Frontal cortex (tissue), 4 donors: ENCODE data around the gene SCARB1. TPM values are rescaled to one million over a fixed set of nuclear protein-coding genes. Genes with fewer than 3 reads are reported as not detected.

Source experiments
- DNase-seq, 2 donors: peaks; one replicate each; pipeline ENCODE4 v3.0.0; 2012; ENCODE audit warnings: low spot score in 2 of 2
- FAIRE-seq: peaks from 2 replicates; lab custom pipeline; 2012; peaks lifted over from hg19 to GRCh38; lab: Jason Lieb, UNC
- total RNA-seq: library from RNA; depleted of rRNA; stranded (reverse); fragments of >200 nt; gene quantifications from one replicate; pipeline ENCODE4 v1.2.3, GENCODE V29; 2014
- donor health status: control.
- donor health status: control.
- donor health status: control.

The SCARB1 gene
- total RNA-seq, 1 donor from 2014 or later, result 8.6 TPM

DNA sequence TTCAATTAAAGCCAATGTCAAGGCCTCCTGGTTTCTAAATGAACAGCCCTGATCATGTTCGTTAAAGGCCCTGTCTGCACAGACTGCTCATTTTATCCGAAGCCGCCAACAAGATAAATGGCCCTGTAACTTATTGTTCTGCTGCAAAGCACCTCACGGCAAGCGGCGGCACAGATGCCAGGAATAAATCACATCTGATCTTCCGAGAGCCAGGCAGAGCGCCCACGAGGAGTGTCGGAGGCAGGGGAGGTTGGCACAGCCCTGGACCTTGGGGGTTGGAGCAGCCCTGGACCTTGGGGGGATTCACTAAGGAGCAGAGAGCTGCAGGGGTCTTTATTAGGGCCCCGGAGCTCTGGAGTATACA is 110.5 kb downstream of the SCARB1 start:
- FAIRE-seq (no peak), DNase-seq (no peak)

DNA sequence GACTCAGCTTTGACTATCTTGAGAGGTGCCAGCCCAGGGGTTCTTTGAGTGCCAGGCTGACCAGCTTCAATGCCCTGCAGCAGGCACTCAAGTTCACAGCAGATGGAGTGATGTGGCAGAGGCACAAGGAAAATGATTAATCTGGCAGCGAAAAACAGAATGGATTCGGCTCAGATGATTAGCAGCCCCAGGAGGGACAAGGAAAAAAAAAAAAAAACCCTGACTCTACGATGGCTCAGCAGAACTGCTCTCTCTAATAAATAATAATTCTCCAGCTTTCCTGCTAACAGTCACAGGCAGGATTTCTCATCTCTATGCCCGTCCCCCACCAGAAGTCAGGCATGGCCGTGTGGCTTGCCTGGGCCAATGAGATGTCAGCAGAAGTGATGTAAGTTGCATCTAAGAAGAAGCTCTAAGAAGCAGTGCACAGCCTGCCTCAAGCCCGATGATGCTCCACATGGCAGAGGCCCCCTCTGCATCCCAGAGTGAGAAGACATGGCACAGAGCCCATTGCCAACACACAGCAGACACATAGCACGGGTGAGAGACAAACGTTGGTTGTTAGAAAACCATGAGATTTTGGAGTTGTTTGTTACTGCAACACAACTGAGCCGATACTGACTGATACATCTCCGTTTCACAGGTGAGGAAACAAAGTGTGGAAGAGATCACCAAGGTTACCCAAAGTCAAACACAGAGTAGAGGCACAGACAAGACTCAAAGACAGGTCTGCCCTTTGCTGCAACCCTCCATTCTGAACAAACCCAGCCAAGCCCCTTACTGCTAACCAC is 111.0 kb downstream of the SCARB1 start:
- no peak for DNase-seq

DNA sequence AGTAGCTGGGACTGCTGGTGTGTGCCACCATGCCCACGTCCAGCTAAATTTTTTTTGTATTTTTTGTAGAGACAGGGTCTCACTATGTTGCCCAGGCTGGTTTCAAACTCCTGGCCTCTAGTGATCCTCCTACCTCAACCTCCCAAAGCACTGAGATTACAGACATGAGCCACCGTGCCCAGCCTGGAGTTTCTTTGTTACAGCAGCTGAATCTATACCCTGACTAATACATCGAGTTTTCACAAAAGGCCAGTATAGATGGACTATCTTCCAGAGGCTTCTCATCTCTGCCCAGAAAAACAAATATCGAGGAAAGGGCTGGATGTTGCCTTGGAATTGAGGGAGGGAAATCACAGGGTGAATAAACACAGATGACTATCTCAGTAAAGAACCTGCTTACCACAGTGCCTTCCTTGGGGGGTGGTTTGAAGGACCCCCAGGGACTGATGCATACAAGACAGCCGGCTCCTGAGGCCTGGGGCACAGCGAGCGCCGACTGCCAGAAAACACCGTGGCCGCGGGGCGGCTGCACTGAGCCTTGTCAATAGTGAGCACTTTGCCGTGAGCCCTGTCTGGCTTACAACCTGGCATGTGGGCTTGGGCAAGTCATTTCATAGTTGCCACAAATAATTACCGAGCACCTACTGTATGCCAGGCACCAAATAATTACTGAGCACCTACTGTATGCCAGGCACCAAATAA is 111.9 kb downstream of the SCARB1 start:
- DNase-seq (no peak), FAIRE-seq (no peak)

More for the DNA sequence above, 111.0 kb downstream of the SCARB1 start:
- FAIRE-seq, result no peak

DNA sequence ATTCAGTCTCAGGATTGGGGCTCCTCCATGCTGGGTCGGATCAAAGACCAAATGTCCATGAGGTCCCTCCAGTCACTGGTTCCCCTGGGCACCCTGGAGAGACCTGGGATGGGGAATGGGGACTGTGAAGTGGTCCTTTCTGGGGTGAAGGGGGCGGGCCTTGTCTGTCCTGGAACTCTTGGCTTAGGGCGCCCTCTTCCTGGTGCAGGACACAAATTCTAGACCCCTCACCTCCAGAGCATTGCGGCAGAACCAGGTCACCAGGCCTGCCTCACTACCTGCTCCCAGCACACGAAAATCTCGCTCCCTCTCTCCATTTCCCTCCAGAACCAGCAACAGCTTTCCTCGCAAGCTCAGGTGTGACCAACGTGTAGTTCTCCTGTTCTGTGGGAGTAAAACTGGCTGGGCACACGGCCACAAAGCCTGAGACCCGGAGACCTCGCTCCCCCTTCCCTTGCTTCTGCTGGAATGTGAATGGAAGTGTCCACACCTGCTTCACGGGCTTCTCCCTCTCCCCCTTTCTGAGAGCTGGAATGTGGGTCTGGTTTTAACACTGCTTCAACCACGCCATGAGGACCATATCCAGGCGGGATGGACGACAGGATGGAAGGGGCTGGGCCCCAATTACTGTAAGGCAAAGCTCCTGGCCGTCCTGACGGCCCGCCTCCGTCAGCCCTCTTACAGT is 112.7 kb downstream of the SCARB1 start:
- DNase-seq (no peak), FAIRE-seq (no peak)

DNA sequence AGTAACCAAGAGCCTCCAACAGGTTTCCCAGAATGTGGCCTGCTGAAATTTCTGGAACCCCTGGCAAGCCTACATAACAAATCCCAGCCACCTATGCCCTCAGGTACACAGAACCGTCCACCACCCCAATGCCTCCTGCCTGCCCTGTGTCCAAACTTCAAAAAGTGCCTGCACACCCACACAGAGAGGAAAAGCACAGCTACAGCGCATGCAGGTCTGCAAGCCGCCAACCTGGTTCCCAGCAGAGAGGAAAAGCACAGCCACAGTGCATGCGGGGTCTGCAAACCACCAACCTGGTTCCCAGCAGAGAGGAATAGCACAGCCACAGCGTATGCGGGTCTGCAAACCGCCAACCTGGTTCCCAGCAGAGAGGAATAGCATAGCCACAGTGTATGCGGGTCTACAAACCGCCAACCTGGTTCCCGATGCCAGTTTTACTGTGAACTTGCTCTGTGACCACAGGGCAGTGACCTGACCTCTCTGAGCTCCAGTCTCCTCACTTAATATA is 113.5 kb downstream of the SCARB1 start:
- FAIRE-seq (no peak), DNase-seq (no peak)

DNA sequence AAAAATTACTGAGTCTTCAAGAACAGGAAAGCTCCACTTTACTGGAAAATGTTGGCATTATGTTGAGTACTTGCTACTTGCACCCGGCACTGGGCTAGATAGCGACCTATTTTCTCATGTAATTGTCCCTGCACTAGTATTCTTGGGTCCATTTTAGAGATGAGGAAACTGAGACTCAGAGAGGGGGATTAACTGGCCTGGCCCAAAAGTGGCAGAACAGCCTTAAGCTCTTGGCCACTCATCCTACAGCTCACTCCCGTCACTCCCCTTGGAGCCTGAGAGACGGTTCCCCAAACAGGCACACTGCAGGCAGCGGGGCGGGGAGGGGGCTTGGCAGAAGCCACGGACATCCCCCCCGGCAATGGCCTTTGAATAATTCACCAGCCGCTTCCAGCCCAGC is 113.9 kb downstream of the SCARB1 start:
- DNase-seq (no peak), FAIRE-seq (no peak)

DNA sequence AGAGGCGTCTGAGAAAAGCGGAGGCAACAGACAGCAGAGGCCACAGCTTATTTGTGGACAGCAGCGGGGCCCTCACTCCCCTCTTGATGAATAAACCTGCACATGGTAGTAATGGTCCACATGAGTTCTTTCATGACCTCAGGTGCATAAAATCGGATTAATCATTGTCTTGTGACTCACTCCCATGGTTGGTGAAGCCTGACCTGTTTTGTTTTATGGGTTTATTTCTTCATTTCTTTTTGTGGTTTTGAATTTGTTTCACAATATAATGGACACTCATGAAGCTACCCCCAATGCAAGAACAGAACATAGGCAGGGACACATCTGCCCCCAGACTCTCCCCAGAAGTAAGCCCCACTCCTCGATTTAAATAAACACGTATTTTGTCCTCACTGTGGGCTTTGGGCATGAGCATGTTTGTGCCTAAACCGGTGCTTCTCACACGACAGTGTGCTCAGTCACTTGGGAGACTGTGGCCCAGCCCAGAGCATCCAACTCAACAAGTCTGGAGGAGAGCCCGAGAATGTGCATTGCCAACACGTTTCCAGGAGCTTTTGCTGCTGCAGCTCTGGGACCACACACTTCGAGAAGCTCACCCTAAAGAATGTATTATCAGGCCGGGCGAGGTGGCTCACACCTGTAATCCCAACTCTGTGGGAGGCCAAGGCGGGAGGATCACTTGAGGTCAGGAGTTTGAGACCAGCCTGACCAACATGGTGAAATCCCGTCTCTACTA is 116.1 kb downstream of the SCARB1 start:
- no peak for DNase-seq
- no peak for FAIRE-seq

DNA sequence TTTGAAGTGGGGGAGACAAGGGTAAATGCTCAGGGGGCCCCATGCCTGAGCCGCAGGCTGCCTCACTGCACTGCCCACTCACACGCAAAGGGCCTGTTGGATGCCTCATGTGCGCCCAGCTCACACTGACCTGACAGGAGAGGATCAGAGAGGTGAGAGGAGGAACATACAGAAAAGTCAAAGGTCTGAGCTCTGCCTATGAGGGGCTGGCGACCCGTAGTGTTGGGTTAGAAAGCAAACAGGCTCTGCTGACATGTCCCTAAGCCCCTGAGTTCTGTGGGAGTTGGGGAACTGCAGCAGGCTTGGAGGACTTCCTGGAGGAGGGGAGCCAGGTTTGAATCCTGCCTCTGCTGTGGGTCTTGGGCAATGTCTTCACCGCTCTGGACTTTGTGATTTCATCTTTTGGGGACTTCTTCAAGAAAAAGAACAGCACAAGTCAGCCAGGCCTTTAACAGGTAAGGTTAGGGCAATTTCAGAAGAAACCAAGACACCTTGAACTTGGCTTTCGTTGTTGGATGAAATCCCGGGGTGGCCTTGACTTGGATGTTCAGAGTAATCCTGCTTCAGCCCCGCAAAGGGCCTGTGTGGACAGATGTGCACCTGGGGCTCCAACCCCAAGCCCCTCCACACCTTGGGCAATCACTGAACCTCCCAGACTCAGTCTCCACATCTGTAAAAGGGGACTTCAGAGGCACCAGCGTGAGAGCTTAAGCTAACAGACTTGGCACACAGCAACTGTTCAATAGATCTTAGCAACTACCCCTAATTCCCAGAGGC is 116.8 kb downstream of the SCARB1 start:
- DNase-seq, result no peak
- FAIRE-seq, result no peak

DNA sequence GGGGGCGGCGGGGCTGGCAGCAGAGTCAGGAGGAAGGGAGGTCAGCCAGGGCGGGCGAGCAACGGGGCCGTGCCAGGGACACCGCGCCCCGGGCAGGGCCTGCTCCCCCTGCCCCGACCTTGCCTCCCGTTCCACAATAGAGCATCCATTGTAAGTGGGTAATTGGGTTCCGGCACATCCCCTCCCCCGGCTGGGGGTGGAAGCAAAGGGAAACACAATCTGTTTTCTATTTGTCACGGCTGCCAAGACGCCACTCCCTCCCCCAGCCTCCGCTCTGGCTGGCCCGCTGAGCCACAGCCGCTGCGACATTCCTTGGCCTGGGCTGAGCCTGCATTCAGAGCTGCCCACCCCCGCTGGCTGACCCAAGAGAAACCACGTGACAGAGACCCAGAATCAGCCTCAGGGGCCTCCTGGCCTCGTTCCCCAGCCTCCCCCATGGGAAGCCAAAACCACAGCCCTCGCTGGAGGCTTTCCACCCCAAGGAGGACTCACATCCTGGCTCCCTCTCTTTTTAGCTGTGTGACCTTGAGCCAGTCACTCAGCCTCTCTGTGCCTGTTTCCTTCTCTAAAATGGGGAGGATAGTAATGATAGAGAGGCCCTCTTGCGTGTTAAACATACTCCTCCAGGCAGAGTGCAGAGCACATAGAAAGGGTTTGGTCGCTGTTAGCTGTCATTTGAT is 117.6 kb downstream of the SCARB1 start:
- peak; percentile 82 to 92 for DNase-seq
- no peak for FAIRE-seq

DNA sequence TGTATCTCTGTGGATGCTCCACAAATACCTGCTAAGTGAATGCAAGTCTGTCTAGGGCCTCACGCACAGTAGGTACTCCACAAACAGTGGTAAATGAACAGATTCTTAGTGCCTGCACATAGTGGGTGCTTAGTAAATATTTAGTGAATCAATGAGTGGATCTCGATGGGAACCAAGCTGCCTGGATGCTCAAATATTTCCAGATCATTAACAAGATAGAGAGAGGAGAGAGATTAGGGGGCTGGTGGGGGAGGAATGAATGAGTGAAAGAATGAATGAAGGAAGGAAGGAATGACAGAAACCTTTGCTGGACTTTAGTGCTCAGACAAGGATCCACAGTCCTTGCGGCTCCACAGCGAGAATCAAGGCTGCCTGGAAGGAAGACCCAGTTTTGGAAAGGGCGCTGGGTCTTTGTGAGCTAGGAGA is 118.2 kb downstream of the SCARB1 start:
- no peak for DNase-seq
- no peak for FAIRE-seq

DNA sequence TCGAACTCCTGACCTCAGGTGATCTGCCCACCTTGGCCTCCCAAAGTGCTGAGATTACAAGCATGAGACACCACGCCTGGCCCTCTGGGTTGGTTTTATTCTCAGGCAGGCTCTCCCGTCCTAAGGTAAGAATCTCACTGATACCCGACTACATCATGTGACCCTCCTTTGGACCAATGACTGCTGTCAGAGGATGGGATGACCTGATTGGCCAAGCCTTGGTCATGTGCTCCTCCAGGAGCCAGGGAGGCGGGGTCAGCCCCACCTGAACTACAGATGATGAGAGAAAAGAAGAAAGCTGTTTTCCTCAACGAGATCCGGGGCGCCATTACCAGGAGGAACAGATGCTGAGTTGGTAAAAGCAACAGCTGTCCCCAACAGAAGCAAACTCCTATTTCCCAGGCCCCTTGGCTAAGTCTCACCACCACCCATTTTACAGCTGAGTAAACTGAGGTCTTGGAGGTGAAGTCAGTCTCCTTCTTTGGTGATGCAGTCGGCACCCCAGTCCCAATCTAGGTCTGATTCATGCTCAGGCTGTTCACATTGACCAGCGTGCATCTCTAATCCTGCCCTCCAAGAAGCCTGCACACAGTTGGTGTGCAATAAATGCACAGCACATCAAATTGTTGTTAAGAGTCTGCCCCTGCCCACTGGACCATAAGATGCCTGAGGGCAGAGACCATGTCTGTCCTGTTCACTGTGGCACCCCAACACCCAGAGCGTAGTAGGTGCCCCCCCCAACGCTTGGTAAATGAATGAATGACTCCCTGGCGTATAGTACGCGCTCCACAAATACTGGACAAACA is 118.8 kb downstream of the SCARB1 start:
- DNase-seq (no peak), FAIRE-seq (no peak)

DNA sequence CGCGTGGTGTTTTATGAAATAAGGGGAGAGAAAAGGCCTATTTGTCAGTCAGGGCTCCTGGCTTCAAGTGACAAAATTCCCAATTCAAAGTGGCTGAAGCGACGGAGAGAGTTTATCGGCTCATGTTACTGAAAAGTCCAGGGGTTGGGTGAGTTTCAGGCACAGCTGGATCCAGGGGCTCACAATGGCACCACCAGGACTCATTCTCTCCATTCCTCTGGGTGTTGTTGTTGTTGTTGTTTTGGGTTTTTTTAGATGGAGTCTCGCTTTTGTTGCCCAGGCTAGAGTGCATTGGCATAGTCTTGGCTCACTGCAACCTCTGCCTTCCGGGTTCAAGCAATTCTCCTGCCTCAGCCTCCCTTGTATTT is 119.4 kb downstream of the SCARB1 start:
- FAIRE-seq (no peak), DNase-seq (no peak)

DNA sequence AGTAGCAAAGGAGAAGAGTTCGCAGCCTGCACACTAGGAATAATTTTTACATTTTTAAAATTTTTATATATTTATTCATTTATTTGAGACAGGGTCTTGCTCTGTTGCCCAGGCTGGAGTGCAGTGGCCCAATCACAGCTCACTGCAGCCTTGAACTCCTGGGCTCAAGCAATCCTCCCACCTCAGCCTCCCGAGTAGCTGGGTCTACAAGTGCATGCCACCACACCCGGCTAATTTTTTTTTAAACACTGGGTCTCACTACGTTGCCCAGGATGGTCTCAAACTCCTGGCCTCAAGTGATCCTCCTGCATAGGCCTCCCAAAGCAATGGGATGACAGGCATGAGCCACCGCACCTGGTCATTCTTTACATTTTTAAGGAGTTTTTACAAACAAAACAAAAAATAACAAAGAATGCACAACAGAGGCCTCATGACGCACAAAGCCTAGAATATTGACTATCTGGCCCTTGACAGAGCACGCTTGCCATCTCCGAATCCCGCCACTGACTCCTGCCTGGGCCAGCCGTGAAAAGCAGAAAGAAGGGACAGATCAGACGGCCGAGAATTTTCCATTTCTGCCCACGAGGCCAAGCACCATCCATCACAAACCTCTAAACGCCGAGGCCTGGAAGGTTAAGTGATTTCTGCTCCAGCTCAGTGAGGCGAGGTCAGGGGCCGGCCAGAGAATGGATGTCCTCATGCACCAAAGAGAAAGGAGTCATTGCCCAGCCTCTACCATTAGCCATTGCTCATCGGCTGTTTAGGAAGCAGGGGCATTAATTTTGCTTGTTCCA is 120.0 kb downstream of the SCARB1 start:
- FAIRE-seq (no peak), DNase-seq (no peak)

DNA sequence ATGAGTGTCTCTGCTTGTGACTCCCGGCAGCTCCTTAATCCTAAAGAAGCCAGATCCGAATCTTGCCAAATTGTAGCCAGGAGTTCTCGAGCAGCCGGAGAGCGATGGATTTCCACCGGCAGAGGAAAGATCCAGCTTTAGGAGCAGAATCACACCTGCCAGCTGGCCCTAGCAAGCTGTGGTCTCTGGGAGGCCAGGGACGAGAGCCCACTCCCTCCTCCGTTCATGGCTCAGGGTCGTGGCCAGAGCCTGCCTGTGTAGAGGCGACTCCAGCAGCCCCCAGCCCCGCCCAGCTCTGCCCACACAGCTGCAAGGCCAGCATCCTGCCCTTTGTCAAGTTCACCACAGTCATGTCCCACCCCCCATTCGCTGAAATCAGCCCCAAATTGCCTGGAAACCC is 121.0 kb downstream of the SCARB1 start:
- DNase-seq (no peak), FAIRE-seq (no peak)

DNA sequence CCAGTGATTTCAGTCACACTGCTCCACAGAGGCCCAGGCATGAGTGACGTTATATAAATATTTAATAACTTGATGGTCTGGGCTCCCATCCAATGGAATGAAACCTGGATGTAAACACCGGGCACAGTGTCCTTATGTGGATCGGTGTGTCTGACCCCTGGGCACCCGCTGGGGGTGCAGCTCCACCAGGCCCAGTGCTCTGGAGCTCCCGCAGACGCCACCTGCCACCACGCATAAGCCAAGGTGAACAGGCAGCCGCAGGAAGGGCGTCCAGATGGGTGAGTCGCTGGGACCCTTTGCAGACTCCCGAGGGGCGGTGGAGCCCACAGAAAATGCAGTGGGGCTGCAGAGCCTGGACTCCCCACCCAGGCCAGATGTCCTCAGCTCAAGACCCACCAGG is 121.6 kb downstream of the SCARB1 start:
- DNase-seq (no peak), FAIRE-seq (no peak)

DNA sequence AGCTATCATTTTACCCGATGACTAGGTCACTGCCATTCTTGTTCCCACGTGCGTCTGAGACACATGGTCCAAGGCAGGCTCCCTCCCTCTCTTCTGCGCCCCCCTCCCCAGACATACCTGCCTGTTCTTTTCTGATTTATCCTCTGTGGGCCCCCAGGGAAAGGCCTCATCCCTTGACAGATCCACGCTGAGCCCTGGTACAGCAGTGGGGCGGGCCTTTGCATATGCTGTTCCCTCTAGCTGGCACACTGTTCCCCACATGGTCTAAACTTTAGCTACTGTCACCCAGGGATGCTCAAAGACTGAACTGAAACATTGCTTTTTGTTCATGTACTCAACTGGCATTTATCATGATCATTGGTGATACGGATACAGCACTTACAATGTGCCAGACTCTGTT is 122.5 kb downstream of the SCARB1 start:
- DNase-seq (no peak), FAIRE-seq (no peak)

DNA sequence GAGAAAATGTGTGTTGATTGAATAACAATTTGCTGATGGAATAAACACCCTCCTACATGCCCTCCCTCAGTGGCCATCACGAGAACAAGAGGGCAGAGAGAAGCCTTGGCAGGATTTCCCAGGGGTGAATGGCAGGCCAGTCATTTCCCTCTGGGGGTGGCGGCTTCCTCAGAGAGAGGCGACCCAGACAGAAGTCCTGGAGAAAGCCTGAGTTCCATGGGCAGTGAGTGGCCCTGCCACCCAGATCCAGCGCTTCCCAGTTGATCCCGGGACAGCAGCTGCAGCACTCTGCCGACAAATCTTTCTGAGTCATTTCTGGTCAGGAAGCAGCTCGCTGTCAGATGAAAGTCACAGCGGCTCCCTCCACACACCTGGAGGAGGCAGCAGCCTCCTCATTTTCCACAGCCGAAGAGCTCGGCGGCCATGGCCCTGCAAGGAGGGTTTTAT is 123.0 kb downstream of the SCARB1 start:
- no peak for FAIRE-seq
- peak in 1 of 2 donors; percentile 56 for DNase-seq
